ENCODE data around the gene TRMT112. TPM values are rescaled to one million over a fixed set of nuclear protein-coding genes. Genes with fewer than 3 reads are reported as not detected.

The TRMT112 gene
- total RNA-seq, 1 experiment from 2014 or later, result 328 TPM

DNA sequence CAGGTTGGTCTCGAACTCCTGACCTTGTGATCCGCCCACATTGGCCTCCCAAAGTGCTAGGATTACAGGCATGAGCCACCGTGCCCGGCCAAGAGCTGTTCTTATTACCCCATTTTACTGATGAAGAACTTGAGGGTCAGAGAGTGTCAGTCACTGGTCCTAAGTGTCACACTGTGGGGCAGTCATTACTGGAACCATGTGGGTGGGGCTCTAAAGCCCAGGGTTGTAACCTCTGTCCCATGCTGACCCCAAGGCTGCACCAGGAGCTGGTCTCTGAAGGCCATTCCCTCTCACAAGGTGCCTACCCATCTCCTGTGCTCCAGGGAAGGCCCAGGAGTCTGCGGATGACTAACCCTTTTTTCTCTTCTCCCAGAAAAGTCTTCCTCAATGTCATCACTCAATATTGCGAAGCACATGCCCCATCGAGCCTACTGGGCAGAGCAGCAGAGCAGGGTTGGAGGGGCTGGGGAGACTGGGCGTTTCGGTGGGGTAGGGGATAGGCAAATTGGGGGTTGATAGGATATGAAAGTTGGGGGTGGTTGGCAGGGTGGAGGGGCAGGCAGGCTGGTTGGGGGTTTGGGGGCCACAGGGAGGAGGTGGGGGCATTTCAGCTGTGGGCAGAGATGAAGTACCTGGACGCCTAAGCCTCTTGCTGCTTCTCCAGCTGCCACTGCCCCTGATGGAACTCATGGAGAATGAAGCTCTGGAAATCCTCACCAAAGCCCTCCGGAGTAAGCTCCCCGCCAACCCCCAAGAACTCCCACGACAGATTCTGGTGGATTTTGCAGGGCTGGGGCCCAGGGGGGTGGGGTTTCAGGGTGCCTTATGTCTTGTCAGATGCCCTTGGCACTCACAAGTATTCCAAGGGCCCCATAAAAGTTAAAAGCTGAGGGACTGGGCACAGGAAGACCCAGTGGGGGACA is 14.0 kb downstream of the TRMT112 start:
- no TSS peak for BruUV-seq (replicated peaks)
- Histone ChIP-seq H2AFZ (ENCODE audit: low read depth, low read length, poor library complexity, severe bottlenecking) (no peak overlapping the region), H3K9me3 (ENCODE audit: control insufficient read depth in 1 of 2, insufficient read depth in 1 of 2, low read depth in 1 of 2, low read length in 2 of 2) (no peaks in the 10 kb centered on the region), H3K9me2 (ENCODE audit: insufficient read depth) (no peaks in the 10 kb centered on the region), H3K4me3 (replicated peaks in 1 of 2; ENCODE audit: low read depth in 1 of 2, low read length in 2 of 2) (peak overlapping the region; percentile 59 to 70; a peak in 3 of 4 replicates), H3K4me1 (ENCODE audit: control insufficient read depth in 1 of 2, insufficient read depth in 2 of 2, low read length in 2 of 2) (peaks cover 12 to 55% of the 10 kb centered on the region in 2 experiments; a peak in 3 of 4 replicates), H3K79me2 (ENCODE audit: insufficient read depth, low read length) (peaks cover 23% of the 10 kb centered on the region), H3K36me3 (ENCODE audit: control insufficient read depth in 1 of 2, insufficient read depth in 2 of 2, low read length in 2 of 2) (peaks cover 0 to 8% of the 10 kb centered on the region in 2 experiments; a peak in 1 of 4 replicates), H3K27ac (ENCODE audit: low read depth, low read length) (peak overlapping the region; percentile 99), H3K9ac (ENCODE audit: low read length) (peak overlapping the region; percentile 88), H3K27me3 (ENCODE audit: insufficient read depth, low read length) (no peaks in the 10 kb centered on the region), H3K4me2 (ENCODE audit: low read length) (peak overlapping the region; percentile 84), H4K20me1 (ENCODE audit: insufficient read depth) (no peaks in the 10 kb centered on the region)
- DNase-seq (ENCODE audit: low read depth, low spot score), result no peak
- ChIA-PET CTCF (interaction anchor here (1.0 to 5.8 kb wide), 19 partner anchors 10 to 385 kb away, joined by 3 to 80 read pairs (median 5); partner anchors contain the start of genes BAD, FERMT3, FKBP2 and GPR137), RAD21 (ENCODE audit: low non-redundant PET in 1 of 2, low total read pairs in 2 of 2, uncharacterized antibody in 2 of 2, unreplicated experiment in 2 of 2) (interaction anchor here (0.7 to 2.5 kb wide), 6 partner anchors 29 to 99 kb away, joined by 3 to 7 read pairs (median 4); no protein-coding TSS in a partner anchor), POLR2A (interaction anchor here (0.6 to 5.5 kb wide), 12 partner anchors 14 to 118 kb away, joined by 3 to 30 read pairs (median 4); partner anchors contain the start of genes PPP1R14B, PRDX5, STIP1 and TRMT112)
- ATAC-seq, result no peak
- TF ChIP-seq ELF1 (IDR thresholded peaks at IDR 0.05; ENCODE audit: borderline replicate concordance, low read depth) (no peak), EZH2phosphoT487 (IDR thresholded peaks at IDR 0.05; ENCODE audit: borderline replicate concordance) (no peak), ZFX (IDR thresholded peaks at IDR 0.05) (no peak), POLR2AphosphoS5 (IDR thresholded peaks at IDR 0.05; ENCODE audit: low read depth, low read length) (no peak), SP1 (IDR thresholded peaks at IDR 0.05; ENCODE audit: low read depth) (no peak), ZNF274 (IDR thresholded peaks at IDR 0.05; ENCODE audit: low read depth, low read length) (no peak), JUND (IDR thresholded peaks at IDR 0.05) (no peak), TCF7L2 (IDR thresholded peaks at IDR 0.05; ENCODE audit: borderline replicate concordance, extremely low read depth, insufficient read depth, insufficient read length) (no peak), CBX3 (IDR thresholded peaks at IDR 0.05; ENCODE audit: low read depth) (no peak), POLR2A (IDR thresholded peaks at IDR 0.05; ENCODE audit: borderline replicate concordance, extremely low read depth, insufficient read depth, insufficient read length) (no peak), EZH2 (IDR thresholded peaks at IDR 0.05) (no peak), FOSL1 (IDR thresholded peaks at IDR 0.05; ENCODE audit: low read depth) (no peak)
- TF ChIP-seq, protein P1, sequence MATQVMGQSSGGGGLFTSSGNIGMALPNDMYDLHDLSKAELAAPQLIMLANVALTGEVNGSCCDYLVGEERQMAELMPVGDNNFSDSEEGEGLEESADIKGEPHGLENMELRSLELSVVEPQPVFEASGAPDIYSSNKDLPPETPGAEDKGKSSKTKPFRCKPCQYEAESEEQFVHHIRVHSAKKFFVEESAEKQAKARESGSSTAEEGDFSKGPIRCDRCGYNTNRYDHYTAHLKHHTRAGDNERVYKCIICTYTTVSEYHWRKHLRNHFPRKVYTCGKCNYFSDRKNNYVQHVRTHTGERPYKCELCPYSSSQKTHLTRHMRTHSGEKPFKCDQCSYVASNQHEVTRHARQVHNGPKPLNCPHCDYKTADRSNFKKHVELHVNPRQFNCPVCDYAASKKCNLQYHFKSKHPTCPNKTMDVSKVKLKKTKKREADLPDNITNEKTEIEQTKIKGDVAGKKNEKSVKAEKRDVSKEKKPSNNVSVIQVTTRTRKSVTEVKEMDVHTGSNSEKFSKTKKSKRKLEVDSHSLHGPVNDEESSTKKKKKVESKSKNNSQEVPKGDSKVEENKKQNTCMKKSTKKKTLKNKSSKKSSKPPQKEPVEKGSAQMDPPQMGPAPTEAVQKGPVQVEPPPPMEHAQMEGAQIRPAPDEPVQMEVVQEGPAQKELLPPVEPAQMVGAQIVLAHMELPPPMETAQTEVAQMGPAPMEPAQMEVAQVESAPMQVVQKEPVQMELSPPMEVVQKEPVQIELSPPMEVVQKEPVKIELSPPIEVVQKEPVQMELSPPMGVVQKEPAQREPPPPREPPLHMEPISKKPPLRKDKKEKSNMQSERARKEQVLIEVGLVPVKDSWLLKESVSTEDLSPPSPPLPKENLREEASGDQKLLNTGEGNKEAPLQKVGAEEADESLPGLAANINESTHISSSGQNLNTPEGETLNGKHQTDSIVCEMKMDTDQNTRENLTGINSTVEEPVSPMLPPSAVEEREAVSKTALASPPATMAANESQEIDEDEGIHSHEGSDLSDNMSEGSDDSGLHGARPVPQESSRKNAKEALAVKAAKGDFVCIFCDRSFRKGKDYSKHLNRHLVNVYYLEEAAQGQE (IDR thresholded peaks at IDR 0.05; ENCODE audit: low read depth), result no peak
- TF ChIP-seq, protein P2, sequence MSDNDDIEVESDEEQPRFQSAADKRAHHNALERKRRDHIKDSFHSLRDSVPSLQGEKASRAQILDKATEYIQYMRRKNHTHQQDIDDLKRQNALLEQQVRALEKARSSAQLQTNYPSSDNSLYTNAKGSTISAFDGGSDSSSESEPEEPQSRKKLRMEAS (IDR thresholded peaks at IDR 0.05), result no peak
- TF ChIP-seq, protein P3, sequence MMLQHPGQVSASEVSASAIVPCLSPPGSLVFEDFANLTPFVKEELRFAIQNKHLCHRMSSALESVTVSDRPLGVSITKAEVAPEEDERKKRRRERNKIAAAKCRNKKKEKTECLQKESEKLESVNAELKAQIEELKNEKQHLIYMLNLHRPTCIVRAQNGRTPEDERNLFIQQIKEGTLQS (IDR thresholded peaks at IDR 0.05), result no peak
- TF ChIP-seq, protein P4, sequence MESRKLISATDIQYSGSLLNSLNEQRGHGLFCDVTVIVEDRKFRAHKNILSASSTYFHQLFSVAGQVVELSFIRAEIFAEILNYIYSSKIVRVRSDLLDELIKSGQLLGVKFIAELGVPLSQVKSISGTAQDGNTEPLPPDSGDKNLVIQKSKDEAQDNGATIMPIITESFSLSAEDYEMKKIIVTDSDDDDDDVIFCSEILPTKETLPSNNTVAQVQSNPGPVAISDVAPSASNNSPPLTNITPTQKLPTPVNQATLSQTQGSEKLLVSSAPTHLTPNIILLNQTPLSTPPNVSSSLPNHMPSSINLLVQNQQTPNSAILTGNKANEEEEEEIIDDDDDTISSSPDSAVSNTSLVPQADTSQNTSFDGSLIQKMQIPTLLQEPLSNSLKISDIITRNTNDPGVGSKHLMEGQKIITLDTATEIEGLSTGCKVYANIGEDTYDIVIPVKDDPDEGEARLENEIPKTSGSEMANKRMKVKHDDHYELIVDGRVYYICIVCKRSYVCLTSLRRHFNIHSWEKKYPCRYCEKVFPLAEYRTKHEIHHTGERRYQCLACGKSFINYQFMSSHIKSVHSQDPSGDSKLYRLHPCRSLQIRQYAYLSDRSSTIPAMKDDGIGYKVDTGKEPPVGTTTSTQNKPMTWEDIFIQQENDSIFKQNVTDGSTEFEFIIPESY (IDR thresholded peaks at IDR 0.05; ENCODE audit: extremely low read depth, insufficient replicate concordance, low read length), result no peak
- TF ChIP-seq, protein P5, sequence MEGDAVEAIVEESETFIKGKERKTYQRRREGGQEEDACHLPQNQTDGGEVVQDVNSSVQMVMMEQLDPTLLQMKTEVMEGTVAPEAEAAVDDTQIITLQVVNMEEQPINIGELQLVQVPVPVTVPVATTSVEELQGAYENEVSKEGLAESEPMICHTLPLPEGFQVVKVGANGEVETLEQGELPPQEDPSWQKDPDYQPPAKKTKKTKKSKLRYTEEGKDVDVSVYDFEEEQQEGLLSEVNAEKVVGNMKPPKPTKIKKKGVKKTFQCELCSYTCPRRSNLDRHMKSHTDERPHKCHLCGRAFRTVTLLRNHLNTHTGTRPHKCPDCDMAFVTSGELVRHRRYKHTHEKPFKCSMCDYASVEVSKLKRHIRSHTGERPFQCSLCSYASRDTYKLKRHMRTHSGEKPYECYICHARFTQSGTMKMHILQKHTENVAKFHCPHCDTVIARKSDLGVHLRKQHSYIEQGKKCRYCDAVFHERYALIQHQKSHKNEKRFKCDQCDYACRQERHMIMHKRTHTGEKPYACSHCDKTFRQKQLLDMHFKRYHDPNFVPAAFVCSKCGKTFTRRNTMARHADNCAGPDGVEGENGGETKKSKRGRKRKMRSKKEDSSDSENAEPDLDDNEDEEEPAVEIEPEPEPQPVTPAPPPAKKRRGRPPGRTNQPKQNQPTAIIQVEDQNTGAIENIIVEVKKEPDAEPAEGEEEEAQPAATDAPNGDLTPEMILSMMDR (IDR thresholded peaks at IDR 0.05 in 2 of 3, conservative IDR thresholded peaks at IDR 0.05 in 1 of 3; ENCODE audit: borderline replicate concordance in 1 of 3, insufficient read depth in 1 of 3, low read depth in 2 of 3, low read length in 2 of 3), result no peak
- intact Hi-C loops (cut with micrococcal nuclease), result loop anchor here (1.0 to 5.0 kb wide), 5 partner anchors 52 to 116 kb away; partner anchors contain the start of genes FKBP2, PLCB3 and STIP1

Data from HCT116 (cell line).